Measurements from ENCODE around the gene CEP152.
"Not testable (repeated sequence)": the region's sequence is repeated elsewhere in the genome, so short reads cannot be mapped to it uniquely, and the experiment has no call there.

CEP152 gene

GRCh38 chr15:48806151-48806550 lies 4.7 kb downstream of the CEP152 start:
- no peak for DNase-seq

DNA sequence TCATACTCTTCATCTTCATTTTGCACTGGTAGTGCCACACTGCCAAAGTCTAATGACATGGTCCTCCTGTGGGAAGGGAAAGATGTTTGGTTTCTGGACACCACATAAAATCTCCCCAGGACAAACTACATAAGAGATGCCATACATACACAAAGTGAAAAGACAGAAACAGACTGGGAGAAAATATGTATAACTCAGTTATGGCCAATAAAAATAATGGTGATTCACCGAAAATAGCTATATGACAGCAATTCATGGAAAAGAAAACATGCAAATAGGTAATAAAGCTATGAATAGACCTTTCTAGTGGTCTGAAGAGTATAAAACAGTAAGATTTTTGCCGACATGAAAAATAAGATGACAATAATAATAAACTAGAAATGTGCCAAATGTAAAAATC lies 5.3 kb downstream of the CEP152 start:
- DNase-seq = no peak

DNA sequence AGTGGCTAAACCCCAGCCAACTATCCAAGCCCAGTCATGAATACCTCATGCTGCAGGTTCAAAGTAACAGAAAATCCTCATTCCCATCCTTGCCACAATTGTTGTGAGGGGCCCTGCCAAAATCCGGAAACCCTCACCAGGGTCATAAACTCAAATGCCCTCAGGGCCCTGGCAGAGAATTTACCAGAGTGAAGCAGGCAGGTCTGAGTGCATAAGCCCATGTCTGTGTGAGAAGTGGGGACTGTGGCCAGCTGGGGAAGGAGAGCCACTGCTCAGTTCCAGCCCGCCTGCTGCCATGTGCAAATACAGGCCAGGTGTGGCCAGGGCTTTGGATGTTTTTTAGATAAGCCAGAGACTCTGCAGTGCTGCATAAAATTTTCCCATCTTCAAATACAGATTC lies 7.0 kb downstream of the CEP152 start:
- no peak for DNase-seq

DNA sequence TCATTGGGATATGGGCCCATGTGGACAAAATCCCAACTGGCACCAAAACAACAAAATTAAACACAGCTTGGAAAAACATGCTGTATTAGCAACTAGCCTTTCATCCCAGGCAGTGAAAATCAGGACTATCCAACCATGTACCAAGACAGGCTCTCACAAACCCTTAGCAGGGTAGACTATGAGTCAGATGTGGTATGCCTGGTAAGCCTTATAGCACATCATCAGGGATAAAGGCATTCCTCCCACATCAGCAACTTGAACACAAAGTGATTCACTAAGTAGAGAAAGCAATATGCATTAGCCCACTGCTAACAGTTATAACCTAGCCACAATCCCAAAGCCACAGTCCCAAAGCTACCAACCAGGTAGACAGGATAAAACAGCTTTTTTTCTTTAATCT lies 8.0 kb downstream of the CEP152 start:
- no peak for DNase-seq

- DNase-seq = no peak
These were observed 8.6 kb downstream of the CEP152 start for GRCh38 chr15:48802257-48802656.

- DNase-seq = no peak
These were observed 9.9 kb downstream of the CEP152 start for GRCh38 chr15:48800811-48801455.

DNA sequence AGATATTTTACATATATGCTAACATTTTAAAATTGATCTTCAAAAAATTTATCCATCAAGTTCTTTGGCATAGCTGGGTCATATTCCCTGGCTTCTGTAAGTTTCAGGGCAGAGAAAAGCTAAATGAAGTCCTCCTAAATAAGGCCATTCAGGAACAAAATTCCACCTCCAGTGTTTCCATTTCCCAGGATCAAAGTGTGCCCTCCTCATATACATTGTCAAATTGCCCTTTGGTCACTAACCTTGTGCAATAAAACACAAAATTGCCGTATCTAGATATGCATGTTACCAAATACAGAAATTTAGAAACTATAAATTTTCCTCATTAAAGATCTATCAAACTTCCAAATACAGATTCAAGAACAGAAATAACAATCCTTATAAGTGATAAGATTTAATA lies 10.6 kb downstream of the CEP152 start:
- DNase-seq = no peak

DNA sequence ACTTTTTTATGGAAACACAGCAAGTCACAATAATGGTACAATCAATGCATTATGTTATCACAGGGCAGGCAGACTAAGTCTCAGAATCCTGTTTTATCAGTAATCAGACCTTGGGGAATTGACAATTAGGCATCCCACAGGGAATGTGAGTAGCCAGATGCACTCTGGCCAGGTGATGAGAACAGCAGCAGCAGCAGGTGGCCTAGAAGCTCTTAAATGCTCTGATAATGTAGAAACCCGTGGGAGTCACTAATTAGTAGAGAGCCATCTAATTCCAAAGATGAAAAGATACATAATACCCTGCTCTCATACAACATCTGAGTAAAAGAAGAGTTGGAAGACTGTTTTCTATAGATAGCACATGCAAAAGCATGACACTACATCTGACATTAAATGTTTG lies 12.6 kb downstream of the CEP152 start:
- no peak for DNase-seq

GRCh38 chr15:48796930-48797329 lies 13.9 kb downstream of the CEP152 start:
- DNase-seq = no peak

DNA sequence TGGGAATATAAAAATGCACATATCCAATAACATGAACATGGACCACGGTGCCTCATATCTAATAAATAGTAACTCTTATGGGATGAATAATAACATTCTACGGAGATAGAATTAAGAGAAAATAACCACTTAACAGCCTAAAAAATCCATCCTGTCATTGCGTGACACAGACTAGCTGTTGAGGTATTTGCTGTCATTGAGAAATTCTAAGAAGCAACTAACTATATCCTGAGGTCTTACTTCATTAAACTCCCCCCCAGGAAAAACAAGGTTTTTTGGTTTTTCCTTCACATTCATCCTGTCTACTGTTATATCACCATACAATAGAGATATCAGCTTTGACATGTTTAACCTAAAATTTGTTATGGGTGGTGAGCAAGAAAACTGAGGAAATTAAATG lies 14.3 kb downstream of the CEP152 start:
- DNase-seq = no peak

DNA sequence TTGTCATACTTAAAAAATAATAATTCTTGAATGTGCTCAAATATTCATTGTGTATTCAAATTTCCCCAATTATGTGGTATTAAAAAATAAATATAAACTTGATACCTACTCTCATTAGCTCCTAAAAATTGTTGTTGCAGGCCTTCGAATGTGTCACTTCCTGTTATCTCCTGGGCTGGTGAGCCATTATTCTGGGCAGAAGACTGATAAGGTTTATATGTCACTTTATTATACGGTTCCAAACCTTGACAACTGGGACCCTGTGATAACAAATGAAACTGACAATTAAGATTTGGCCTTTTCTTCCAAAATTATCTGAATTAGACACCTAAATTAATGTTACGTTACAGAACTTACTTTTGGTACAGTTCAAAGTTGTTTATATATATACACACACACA lies 15.0 kb downstream of the CEP152 start:
- DNase-seq = no peak

DNA sequence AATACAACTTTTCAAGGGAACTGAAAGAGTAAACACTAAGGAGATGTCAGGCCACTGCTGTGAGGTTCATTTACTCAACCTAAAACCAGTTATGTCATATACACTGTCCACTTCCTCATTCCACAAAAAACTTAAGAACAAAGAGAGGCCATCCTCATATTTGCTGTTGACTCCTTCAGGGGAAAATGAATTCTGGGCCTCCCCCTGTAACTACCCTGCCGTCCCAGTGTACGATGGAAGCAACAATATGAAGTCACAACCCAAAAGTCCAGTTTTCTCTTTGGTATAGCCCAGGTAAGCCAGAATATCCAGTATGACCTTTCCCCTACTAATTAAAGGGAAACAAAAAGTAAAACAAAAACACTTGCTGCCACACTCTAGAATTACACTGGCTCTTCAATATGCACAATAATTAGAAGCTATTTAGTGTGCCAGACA lies 16.2 kb downstream of the CEP152 start:
- DNase-seq = no peak

DNA sequence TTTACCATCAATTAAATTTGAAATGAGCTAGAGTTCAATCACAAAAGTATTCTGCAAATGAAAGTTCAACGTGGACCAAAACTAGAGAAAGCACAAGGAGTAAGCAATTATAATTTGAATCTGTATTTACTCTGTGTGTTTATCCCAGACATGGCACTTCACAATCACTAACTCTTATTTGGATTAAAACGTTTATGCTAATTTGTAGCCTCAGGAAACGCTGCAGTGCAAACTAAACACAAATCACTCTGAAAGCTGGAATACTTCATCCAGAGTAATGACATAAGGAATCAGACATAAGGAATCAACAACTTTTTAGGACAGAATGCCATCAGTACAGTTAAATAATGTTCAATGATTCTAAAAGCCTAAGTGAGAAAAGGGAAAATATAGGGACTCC lies 18.5 kb downstream of the CEP152 start:
- DNase-seq = no peak

DNA sequence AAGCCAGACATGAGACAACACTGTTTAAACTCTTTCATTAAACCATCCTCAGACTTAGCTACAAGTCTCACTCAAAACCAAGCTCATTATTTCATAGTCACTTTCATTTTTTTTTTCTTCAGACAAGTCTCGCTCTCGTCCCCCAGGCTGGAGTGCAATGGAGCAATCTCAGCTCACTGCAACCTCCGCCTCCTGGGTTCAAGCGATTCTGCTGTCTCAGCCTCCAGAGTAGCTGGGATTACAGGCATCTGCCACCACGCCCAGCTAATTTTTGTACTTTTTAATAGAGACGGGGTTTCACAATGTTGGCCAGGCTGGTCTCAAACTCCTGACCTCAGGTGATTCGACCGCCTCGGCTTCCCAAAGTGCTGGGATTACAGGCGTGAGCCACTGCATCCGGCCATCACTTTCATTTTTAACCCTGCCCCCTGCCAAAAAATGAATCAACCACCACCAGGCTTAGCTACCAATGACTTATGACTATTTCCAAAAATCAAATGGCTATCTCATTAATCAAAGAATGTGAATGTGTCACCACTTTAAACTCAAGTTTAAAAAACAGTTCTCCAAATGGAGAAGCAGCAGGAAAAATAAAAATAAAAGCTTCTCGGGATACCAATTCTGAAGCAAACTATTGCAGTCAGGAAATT lies 20.3 kb downstream of the CEP152 start:
- not testable (repeated sequence) for DNase-seq

DNA sequence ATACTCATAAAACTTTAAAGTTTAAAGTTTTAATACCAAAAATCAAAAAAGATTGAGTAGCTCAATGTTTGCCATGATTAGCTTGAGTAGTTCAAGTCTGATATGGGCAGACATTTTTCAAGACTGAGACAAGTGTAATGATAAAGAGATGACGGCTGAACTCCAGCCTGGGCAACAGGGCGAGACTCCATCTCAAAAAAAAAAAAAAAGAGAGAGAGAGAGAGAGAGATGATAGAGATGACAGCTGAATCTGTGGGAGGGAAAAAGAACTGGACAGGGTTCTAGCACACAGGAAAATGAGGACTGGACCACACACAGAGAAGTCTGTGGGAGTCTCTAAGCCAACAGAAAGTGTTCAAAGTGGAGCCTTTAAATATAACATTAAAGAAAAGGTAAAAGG lies 25.2 kb downstream of the CEP152 start:
- no peak for DNase-seq

GRCh38 chr15:48785195-48785594 lies 25.7 kb downstream of the CEP152 start:
- DNase-seq = no peak

GRCh38 chr15:48784756-48785155 lies 26.1 kb downstream of the CEP152 start:
- DNase-seq = no peak

DNA sequence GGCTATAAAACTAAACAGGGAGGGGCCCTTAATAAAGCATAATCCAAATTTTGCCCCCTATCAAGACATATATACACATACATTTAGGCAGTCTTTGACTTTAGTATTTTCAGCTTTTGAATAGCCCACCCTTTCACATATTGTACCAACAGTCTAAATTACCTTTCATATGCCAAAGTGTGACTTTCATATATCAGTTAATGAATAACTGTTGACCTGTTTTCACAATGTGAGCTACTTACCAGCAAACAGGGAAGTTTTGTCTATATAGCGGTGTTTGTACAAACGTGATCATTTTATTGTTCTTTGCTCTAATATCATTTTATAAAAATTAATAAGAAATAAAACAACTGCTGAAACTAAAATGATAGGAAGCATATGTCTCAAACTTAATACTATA lies 28.0 kb downstream of the CEP152 start:
- DNase-seq = no peak

GRCh38 chr15:48781481-48782081 lies 29.3 kb downstream of the CEP152 start:
- no peak for DNase-seq

DNA sequence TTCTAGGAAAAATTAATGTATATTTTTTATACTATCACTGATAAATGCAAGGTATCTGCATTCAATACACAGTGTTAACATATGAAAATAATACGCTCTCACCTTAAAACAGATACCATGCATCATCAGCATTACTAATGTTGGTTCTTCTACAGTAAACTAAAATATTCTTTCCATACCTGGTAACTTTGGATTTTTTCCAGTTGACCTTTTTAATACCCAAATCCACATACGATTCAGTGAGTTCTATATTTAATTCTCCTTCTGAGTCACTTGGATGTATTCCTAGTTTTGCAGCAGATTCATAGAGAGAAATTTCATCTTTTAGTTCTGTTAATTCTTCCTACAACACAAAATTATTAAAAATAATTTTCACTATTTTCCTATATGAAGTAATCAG lies 29.9 kb downstream of the CEP152 start:
- DNase-seq = no peak

DNA sequence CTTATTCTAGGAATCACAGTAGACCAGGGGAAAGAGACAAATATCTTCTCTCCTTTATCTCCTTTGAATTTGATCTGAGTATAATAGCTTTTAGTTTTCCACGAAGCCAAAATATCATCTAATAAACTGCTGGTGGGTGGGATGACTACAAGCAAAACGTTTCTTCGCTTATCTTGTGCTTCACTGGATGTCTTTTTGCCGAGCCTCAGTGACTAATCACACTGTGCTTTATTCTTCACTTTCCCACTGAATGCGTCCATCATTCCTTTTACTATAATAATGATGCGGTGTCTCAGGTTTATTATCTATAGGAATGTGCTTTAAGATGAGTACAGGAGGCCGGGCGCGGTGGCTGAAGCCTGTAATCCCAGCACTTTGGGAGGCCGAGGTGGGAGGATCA lies 32.5 kb downstream of the CEP152 start:
- DNase-seq = no peak

DNA sequence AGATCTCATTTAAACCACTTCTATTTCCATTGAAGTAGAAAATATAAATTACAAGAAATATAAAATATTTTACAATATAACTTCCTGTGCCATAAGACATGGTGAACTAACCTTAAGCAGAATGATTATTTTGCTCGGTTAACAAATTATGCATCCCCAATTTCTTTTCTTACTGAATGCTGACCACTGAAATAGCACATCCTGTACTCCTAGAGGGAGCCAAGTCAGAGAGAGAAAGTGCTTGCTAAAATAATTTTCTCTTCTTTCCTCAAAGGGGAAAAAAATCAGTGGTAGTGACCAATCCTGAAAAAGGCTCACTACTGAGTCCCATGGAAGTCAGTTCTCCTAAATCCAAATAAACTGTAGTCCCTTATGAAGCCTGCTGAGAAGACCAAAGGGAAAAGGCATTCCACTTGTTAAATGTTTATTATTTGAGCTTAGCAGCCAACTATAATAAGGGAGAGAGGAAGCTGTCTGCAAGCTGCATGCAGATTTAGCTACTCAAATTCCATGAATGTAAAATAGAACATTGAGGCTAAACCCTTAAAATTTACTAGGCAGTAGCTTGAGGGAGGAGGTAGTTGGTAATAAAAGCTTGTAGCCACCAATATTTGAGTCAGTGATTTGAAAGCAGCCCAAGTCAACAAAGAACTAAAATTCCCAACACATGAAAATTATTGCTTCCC lies 33.1 kb downstream of the CEP152 start:
- no peak for DNase-seq

- DNase-seq = no peak
These were observed 35.3 kb downstream of the CEP152 start for GRCh38 chr15:48775546-48775945.

GRCh38 chr15:48774484-48774883 lies 36.4 kb downstream of the CEP152 start:
- DNase-seq = no peak
